ENCODE results near the gene C3orf62.
"Not testable (repeated sequence)": the region's sequence is repeated elsewhere in the genome, so short reads cannot be mapped to it uniquely, and the experiment has no call there.

Gene C3orf62

GRCh38 chr3:49266410-49267095, 10.5 kb downstream of the C3orf62 start:
- DNase-seq = no peak

DNA sequence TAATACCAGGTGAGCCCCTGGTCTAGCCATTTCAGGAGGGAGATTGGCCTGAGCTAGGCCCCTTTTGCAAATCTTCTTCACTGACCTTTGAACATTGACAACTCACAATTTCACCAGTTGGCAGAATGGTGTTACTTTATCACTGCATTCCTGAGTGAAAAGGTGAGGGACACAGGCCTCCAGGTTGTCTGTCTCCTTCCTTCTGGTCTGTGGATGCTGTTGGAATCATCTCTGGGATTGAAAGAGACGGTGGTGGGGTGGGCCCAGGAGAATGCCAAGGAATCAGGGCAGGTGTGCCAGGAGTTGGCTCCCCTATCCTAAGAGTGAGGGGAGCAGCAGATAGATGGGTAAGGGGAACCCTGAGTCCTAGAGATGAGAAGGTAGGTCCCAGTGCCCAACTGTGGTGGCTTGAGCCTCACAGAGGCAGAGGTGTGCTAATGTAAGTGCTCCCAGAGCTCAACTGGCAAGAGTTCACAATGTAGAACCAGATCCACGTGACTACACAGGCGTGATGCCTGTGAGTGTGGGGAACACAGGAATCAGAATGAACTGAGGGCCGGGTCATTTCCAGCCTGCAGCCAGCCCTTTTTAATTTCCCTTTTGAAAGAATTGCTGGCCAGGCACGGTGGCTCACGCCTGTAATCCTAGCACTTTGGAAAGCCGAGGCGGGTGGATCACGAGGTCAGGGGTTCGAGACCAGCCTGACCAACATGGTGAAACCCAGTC, 11.2 kb downstream of the C3orf62 start:
- no peak for DNase-seq

GRCh38 chr3:49263159-49263889, 13.7 kb downstream of the C3orf62 start:
- no peak for DNase-seq

- DNase-seq = no peak
These were observed 16.2 kb downstream of the C3orf62 start for GRCh38 chr3:49260806-49261324.

GRCh38 chr3:49257187-49257586, 19.8 kb downstream of the C3orf62 start:
- DNase-seq = no peak

DNA sequence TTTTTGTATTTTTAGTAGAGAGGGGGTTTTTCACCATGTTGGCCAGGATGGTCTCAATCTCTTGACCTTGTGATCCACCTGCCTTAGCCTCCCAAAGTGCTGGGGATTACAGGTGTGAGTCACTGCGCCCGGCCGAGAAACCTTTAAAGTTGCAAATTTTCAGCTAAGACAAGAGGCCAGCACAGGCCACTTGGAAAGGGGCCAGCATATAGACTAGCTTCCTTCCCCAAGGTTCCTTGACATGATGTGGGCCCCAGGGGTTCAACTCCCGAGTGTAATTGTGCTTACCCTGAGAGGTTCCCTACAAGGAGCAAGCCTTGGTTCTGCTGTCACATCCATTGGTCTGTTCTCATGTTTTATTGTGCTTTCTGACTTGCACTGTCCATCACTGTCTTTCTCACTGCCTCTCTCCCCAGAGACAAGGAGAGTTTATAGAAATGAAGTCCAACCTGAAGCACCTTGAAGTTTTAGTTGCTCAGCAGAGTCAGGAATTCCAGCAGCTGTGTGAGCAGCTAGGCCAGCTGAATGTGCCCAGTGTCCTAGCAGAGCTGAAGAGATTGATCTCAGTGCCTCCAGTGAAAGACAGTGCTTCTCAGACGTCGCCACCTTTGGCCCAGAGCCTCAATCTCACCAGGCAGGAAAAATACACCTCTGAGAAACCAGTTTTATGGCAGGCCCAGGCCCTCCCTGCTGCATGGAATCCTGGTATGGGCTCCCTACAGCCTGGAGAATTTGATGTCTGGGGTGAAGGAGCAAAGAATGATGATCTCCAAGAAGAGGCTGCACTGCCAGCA, 21.1 kb downstream of the C3orf62 start:
- DNase-seq = no peak

DNA sequence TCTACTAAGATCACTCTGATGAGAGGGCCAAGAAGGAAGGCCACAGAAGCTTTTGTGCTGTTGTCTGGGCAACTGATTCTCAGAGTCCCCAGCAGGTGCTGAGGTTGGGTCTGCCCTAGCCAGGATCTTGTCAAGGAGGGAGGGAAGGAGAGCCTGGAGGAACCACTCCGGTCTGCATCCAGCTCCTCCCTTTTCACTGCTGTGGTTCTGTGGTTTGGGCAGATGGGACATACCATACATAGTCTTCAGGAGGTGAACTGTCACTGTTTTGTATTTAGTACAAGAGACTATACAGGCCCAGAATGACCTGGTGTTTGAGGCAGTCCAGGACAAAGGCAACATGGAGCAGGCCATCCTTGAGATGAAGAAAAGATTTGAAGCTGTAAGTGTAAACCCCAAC, 21.9 kb downstream of the C3orf62 start:
- no peak for DNase-seq

DNA sequence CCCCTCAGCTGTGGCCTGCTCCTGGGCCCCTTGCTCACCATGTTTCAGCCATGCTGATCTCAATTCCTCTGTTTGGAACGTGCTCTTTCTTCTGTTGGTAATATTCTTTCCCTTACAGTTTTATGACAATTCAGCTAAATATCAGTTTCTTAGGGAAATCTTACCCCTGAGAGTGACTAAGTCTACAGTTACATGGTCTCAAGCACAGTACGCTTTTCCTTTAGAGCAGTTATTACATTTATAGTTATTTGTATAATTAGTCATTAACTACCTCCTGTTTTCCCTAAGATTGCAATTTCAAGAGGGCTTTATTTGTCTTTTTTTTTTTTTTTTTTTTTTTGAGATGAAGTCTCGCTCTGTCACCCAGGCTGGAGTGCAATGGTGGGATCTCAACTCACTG, 23.5 kb downstream of the C3orf62 start:
- no peak for DNase-seq

GRCh38 chr3:49248840-49249227, 28.2 kb downstream of the C3orf62 start:
- DNase-seq = no peak

DNA sequence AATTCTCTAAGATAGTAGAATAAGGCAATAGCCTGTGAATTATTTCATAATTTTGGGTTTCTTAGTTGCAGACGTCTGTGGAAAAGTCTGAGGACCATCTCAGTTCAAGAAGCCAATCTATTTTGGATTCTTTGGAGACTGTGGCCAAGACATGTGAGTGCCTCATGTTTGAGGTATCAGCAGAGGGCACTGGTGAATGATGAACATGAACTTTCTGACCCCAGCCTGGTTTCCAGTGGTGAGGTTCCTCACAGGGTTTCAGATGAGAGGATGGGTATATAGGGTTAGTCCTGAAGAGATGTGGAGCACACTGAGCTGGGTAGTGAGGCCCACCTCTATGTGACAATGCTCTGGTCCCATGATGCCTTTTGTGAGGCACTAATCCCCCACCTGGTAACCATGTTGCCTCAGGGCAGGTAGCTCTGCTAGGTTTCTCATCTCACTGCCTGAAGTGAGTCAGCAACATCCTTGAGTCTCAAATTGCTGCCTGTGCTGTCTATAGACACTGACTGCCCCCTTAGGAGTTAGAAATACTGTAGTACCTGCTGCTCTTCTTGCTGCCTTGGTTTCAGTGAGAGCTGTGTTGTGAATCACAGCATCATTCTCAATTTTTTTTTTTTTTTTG, 32.3 kb downstream of the C3orf62 start:
- DNase-seq = no peak

GRCh38 chr3:49240091-49240490, 36.9 kb downstream of the C3orf62 start:
- DNase-seq = not testable (repeated sequence)

DNA sequence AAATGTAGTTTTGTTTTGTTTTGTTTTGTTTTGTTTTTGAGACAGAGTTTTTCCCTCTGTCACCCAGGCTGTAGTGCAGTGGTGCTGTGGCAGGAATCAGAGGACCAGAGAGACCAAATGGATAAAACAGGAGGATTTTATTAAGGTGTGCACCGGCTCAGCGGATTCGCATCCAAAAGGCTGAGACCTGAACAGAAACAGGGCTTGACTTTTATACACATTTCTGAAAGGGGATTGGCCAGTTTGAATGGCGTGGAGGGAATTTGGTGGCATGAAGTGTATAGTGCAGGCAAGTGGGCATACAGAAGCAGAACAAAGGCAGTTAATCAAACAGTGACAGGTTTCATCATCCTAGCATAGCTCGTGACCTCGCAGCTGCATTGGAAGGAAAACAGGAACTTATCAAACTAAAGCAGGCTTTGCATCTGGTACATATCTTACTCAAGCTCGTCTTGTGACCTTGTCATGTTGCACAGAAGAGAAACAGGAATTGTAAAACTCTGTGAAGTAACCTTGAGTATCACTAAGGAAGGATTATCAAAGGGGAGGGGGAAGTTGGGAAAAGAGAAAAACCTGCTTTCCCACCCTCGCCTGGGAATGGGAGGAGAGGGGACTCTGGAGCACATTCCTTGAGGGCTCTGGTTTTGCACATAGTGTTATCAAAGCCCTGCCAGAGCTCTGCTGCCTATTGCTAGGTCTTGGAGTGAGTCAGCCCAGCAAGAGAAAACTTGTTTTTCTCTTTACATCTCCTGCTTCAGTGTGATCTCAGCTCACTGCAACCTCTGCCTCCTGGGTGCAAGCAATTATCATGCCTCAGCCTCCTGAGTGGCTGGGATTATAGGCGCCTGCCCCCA, 38.5 kb downstream of the C3orf62 start:
- no peak for DNase-seq

DNA sequence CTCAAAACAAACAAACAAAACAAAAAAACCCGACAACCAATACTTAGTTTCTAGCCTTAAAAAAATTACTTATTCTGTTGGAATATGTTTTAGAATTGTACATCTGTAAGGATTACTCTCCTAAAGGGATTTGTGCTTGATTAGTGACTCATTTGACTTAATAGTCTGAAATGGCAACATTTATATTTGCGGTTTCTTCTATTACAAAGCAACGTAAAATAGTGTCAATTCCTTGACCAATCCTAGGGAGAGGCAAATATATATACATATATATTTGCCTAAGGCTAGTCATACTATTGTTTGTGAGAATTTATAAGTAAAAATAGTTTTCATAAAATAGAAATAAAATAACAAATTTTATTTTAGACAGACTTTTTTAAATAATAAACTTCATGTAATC, 39.7 kb downstream of the C3orf62 start:
- DNase-seq = no peak

GRCh38 chr3:49236226-49236625, 40.8 kb downstream of the C3orf62 start:
- no peak for DNase-seq

DNA sequence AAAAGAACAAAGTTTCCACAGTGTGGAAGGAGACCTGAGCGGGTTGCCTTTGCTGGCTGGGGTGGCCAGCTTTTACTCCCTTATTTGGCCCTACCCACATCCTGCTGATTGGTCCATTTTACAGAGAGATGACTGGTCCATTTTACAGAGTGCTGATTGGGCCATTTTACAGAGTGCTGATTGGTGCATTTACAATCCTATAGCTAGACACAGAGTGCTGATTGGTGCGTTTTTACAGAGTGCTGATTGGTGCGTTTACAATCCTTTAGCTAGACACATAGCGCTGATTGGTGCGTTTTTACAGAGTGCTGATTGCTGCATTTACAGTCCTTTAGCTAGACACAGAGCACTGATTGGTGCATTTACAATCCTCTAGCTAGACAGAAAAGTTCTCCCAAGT, 48.2 kb downstream of the C3orf62 start:
- not testable (repeated sequence) for DNase-seq

DNA sequence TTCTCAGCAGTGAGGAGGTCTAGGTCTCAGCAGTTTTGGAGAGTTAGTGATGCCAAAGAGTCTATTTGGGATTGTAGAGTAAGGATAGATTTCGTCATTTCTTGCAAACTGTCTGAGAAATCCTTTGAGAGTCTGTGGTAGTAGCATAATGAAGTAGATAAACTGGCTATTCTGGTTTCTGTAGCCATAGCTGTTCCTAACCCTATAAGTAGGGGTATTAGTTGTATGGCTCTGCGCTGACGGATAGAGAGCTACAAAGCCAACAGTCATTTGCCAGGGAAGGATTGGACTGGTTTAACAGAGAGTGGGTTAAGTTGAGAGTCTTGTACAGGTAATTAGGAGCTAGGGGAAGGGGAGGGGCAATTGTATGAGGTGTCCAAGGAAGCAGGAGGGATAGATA, 55.0 kb downstream of the C3orf62 start:
- DNase-seq = no peak

GRCh38 chr3:49220985-49221563, 56.0 kb downstream of the C3orf62 start:
- not testable (repeated sequence) for DNase-seq

GRCh38 chr3:49219132-49219531, 57.9 kb downstream of the C3orf62 start:
- DNase-seq = no peak

Data from NCI-H2171 (cell line).